Nucleus accumbens (tissue), 56 donors: ENCODE measurements around the gene ZFPM1.

Experiments used
- DNase-seq, 56 donors: peaks; one replicate each; lab custom pipeline; 2025; lab: John Stamatoyannopoulos, UW

Gene ZFPM1

DNA sequence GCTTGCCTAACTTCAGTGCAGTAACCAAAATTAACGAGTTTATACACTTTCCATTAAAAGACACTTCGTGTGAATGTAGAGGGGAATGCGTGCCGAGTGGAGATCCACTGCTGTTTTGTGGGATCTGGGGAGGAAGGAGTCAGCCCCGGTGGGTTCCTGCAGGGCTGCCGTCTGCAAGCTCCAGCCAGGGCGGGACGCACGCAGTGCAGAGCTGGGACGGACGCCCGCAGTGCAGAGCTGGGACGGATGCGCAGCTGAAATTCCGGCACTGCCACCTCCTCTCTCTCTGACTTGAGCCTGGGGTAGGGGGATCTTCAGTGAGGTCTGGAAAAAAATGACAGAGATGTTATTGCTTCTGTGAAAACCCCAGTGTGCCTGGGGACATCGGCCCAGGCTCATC is 100.7 kb downstream of the ZFPM1 start:
- DNase-seq = no peak

GRCh38 chr16:88554711-88555264 is 101.7 kb downstream of the ZFPM1 start:
- no peak for DNase-seq

GRCh38 chr16:88556294-88556988 is 103.4 kb downstream of the ZFPM1 start:
- DNase-seq = no peak

DNA sequence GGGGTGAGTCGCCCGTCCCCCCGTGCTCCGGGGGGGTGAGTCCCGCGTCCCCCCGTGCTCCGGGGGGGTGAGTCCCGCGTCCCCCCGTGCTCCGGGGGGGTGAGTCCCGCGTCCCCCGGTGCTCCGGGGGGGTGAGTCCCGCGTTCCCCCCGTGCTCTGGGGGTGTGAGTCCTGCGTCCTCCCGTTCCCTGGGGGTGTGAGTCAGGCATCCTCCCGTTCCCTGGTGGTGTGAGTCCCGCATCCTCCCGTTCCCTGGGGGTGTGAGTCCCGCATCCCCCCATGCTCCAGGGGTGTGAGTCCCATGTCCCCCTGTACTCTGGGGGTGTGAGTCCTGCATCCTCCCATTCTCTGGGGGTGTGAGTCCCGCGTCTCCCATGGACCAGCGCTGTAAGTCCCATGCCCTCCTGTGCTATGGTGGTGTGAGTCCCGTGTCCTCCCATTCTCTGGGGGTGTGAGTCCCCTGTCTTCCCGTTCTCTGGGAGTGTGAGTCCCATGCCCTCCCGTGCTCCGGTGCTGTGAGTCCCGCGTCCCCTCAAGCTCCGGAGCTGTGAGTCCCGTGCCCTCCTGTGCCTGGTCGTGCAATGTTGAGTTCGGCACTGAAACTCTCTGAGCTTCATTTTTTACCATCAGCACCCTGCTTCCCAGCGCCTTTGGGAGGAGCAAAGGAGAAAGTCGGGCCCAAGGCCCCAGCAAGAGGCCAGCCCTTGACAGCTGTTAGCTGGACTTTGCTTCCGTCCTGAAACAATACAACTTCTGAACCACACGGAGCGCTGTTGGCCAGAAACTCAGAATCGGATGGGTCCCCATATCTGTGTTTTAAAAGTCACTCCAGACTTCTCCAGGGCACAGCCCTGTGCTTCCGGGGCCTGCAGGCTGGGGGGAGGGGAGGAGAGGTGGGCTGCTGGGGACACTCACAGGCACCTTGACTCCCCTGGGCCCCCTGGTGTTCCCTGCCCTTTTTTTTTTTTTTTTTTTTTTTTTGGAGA is 105.7 kb downstream of the ZFPM1 start:
- peak in 12 of 56 donors; percentile 4 to 50 (median 26) for DNase-seq

DNA sequence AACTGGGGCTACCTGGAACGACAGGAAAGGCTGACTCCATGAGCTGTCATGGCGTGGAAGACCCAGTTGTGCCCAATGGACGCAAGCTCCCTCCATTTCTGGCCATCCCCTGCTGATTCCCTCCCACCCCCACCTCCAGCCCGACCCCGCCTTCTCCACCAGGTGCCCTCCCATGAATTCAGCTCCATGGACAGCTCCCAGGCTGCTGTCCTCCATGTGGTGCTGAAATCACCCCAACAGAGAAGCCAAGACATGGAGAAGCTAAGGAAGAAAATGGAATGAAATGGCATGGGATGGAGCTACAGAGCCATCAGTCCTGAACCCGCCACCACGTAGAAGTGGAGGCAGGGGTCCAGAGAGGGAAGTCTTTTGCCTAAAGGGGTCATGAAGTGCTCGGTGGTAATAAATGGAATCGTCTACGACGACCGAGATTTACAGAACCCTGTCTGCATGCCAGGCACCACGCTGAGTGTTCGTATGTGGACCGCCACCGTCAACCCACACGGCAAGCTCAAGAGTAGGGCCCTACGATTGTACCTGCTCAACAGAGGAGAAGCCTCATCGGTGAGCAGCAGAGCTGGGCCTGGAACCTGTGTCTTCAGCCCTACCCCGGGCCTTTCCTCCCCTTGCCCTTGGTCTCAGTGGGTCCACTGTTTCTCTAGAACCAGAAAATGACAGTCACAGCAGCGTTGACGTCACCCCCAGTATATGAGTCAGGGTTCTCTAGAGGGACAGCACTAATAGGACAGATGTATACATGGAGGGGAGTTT is 107.8 kb downstream of the ZFPM1 start:
- no peak for DNase-seq

GRCh38 chr16:88561485-88562359 is 108.6 kb downstream of the ZFPM1 start:
- peak in 42 of 56 donors; percentile 4 to 72 (median 24) for DNase-seq

DNA sequence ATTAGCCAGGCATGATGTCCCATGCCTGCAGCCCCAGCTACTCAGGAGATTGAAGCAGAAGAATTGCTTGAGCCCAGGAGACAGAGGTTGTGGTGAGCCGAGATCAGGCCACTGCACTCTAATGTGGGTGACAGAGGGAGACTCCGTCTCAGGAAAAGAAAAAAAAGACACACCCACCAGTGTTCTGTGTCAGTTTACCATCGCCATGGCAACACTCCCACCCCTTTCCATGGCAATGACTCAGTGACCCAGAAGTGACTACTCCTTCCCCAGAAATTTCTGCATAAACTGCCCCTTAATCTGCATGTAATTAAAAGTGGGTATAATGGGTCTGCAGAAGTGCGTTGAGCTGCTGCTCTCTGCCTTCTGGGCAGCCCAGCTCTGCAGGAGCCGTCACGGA is 113.1 kb downstream of the ZFPM1 start:
- peak in 24 of 56 donors; percentile 6 to 63 (median 22) for DNase-seq

DNA sequence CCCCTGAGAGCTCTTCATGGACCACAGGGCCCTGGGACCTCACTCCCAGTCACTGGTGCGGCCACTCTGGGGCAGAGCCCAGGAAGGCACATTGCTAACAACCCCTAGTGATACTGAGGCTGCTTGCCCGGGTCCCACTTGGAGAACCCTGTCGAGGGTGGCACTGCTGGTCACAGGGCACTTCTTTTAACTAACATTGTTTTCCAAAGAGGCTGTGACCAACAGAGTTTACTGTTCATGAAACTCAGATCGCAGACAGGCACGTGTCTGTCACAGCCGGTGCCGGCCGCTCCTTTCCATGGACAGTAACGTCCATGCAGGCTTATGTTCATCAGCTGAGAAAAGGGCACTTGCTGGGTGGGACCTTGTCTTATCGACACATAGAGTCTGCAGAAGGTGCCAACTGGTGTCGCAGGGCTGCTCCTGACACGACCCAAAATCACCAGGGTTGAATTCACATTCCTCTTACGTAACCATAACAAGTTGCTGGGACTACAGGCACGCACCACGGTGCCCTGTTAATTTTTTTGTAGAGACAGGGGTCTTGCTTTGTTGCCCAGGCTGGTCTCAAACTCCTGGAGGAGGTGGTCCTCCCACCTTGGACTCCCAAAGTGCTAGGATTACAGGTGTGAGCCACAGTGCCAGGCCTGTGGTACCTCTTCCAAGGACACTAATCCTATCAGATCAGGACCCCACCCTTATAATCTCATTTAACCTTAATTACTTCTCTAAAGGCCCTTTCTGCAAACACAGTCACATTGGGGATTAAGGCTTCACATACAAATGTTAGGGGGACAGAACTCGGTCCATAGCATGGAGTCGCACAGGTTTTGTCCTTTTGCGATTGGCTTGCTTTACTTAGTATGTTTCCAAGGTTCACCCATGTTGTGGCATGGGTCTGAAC is 115.9 kb downstream of the ZFPM1 start:
- no peak for DNase-seq

- peak in 8 of 56 donors; percentile 6 to 69 (median 54) for DNase-seq
Measured at GRCh38 chr16:88569614-88569984, 116.5 kb downstream of the ZFPM1 start.

- DNase-seq = peak in 55 of 56 donors; percentile 51 to 97 (median 90)
Measured at GRCh38 chr16:88569985-88570690, 117.1 kb downstream of the ZFPM1 start, which contains the start of gene ZC3H18. ZC3H18 (plus strand) TSS chr16:88570403; CDS start chr16:88577124, 6,721 bp downstream.

GRCh38 chr16:88570691-88571092 is 117.6 kb downstream of the ZFPM1 start:
- DNase-seq = peak in 7 of 56 donors; percentile 12 to 52 (median 38)

DNA sequence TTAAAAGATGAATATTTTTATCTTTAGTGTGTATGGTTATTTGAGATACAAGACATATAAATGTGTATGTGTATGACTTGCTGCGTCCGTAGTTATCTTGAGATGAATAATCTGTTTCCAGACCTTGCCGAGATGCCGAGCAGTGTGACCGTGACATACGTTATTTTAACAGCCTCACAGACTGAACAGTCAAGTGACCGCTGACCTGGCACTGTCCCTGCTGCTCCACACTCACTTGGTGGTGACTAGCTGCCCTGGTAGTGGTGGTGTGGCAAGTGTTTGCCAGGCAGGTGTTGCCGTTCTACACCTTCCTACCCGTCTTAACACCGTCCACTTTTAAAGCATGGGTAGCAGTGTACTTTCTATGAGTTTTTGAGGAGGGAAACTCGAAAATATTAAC is 122.2 kb downstream of the ZFPM1 start:
- DNase-seq = no peak

GRCh38 chr16:88576307-88576706 is 123.2 kb downstream of the ZFPM1 start:
- no peak for DNase-seq

DNA sequence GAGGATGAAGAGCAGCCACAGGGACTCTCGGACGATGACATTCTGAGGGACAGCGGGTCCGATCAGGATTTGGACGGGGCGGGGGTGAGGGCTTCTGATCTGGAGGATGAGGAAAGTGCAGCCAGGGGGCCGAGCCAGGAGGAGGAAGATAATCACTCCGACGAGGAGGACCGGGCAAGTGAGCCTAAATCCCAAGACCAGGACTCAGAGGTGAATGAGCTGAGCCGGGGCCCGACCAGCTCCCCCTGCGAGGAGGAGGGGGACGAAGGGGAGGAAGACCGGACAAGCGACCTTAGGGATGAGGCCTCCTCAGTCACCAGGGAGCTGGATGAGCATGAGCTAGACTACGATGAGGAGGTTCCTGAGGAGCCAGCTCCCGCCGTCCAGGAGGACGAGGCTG is 124.1 kb downstream of the ZFPM1 start:
- DNase-seq = no peak

GRCh38 chr16:88578446-88579313 is 125.6 kb downstream of the ZFPM1 start:
- no peak for DNase-seq

DNA sequence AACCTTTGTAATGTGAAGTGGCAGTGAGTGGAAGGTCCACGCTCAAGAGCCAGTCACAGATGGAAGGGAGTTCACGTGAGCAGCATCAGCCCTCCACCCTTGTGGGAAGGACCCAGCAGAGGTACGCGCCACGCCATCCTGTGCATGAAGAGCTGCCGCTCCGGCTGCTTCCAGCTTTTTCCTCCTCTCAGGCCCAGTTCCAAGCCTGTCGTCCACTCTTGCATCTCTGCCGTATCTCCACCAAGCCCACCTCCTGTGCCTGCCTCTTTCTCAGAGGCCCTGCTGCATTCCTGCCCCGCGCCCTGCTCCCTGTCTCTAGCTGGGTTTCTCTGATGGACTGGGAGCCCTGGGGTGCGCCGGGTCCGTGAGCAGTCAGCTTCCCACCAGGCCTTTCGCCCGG is 127.3 kb downstream of the ZFPM1 start:
- no peak for DNase-seq

DNA sequence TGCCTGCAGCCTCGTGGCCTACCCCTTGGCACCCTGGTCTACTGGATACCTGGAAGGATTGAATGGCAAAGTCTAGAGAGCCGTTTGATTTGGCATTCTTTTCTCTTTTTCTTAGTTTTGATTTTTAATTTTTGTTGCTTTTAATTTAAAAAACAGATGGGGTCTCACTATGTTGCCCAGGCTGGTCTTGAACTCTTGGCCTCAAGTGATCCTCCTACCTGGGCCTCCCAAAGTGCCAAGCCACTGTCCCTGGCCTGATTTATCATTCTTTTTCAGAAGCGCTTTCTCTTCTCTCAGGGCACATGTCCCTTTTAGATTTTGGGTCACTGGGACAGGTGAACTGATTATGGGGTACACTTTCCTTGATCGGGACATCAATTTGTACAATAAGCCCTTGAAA is 128.0 kb downstream of the ZFPM1 start:
- no peak for DNase-seq
